ENCODE data around the gene INTU.
"Not testable (repeated sequence)": the region's sequence is repeated elsewhere in the genome, so short reads cannot be mapped to it uniquely, and the experiment has no call there.

The INTU gene

DNA sequence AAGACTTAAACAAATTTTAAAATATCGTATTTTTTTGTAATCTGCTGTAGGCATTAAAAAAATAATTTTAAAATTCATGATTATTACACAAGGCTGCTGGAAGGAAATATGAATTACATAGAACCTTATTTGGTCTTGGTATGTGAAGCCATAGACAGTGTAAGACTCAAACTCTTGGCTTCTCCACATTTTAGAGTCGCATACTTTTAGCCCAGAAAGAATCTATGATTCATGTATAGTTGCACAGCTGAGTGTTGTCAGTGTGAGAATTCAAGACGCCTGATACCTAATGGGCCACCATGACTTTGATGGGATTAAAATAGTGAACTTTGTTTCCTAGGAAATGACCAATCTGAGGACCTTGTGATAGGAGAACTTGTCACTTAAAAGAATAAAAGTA, 1.4 kb downstream of the INTU start:
- DNase-seq (ENCODE audit: insufficient read length, low spot score) (no peak), FAIRE-seq (no peak)
- no peak for TF ChIP-seq POLR2A (IDR thresholded peaks at IDR 0.05; ENCODE audit: low read depth, low read length)
- TF ChIP-seq PAX5 (IDR thresholded peaks at IDR 0.05; ENCODE audit: insufficient read depth, low read length, severe bottlenecking), result no peak
- no peak for TF ChIP-seq POLR2AphosphoS5 (IDR thresholded peaks at IDR 0.05; ENCODE audit: low read depth, low read length)

DNA sequence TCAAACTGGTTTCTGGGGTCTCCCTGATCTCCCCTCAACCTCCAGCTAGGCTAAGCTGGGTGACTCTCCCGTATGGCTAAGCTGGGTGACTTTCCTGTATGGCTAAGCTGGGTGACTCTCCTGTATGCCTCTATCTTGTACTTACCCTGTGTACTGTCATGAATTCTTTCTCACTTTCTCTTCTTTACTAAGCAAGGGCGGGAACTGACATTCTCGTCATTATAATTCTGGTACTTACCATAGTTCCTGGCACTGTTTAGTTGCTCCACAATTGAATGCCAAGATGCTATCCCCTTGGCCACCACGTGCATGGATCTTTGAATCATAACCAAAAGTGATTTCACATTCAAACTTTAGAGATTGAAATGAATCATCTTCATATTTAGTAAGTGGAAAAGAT, 8.8 kb downstream of the INTU start:
- TF ChIP-seq SPI1 (IDR thresholded peaks at IDR 0.05; ENCODE audit: low read depth, low read length), result no peak
- no peak for TF ChIP-seq POLR2AphosphoS5 (IDR thresholded peaks at IDR 0.05; ENCODE audit: low read depth, low read length)
- TF ChIP-seq POU2F2 (IDR thresholded peaks at IDR 0.05; ENCODE audit: low read depth, low read length), result no peak
- no peak for TF ChIP-seq PAX5 (IDR thresholded peaks at IDR 0.05; ENCODE audit: insufficient read depth, low read length, severe bottlenecking)
- no peak for TF ChIP-seq TAF1 (IDR thresholded peaks at IDR 0.05; ENCODE audit: low read depth, low read length)
- no peak for TF ChIP-seq POLR2A (IDR thresholded peaks at IDR 0.05; ENCODE audit: low read depth, low read length)
- no peak for DNase-seq (ENCODE audit: insufficient read length, low spot score)
- FAIRE-seq, result no peak

DNA sequence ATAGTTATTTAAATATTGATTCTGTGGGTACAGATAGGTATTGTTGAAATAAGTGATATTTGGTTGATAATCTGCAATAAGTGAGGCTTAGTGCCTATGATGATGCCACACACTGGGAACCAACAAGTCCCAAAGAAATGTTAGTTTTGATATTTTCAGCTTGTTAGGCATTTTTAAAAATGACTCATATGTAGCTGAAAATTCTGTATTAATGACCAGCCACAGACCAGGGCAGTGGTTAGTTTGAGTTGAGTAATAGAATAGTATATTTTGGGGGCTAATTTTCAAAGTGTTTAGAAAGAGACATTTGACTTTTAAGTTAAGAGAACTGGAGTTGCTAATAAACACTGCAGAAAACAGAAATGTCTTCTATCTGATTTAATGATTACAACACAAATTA, 9.4 kb downstream of the INTU start:
- DNase-seq (ENCODE audit: insufficient read length, low spot score), result no peak
- TF ChIP-seq PAX5 (IDR thresholded peaks at IDR 0.05; ENCODE audit: insufficient read depth, low read length, severe bottlenecking) (no peak), SPI1 (IDR thresholded peaks at IDR 0.05; ENCODE audit: low read depth, low read length) (no peak), POU2F2 (IDR thresholded peaks at IDR 0.05; ENCODE audit: low read depth, low read length) (no peak), POLR2AphosphoS5 (IDR thresholded peaks at IDR 0.05; ENCODE audit: low read depth, low read length) (no peak), POLR2A (IDR thresholded peaks at IDR 0.05; ENCODE audit: low read depth, low read length) (no peak), TAF1 (IDR thresholded peaks at IDR 0.05; ENCODE audit: low read depth, low read length) (no peak)
- no peak for FAIRE-seq

DNA sequence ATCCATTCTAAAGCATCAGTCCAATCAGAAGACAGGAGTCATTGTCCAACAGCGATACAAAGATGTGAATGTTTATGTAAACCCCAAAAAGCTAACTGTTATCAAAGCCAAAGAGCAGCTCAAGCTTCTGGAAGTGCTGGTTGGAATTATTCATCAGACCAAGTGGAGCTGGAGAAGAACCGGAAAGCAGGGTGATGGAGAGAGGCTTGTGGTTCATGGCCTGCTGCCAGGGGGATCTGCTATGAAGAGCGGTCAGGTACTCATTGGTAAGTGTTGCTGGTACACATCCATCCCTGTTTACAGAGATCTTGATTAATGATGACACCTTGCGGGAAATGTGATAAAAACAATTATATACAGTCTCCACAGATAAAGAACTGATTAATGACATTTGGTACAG, 11.0 kb downstream of the INTU start:
- no peak for FAIRE-seq

GRCh38 chr4:127648061-127648460, 15.3 kb downstream of the INTU start:
- FAIRE-seq (no peak), DNase-seq (ENCODE audit: insufficient read length, low spot score) (no peak)
- no peak for TF ChIP-seq PAX5 (IDR thresholded peaks at IDR 0.05; ENCODE audit: insufficient read depth, low read length, severe bottlenecking)
- no peak for TF ChIP-seq POLR2AphosphoS5 (IDR thresholded peaks at IDR 0.05; ENCODE audit: low read depth, low read length)
- no peak for TF ChIP-seq SPI1 (IDR thresholded peaks at IDR 0.05; ENCODE audit: low read depth, low read length)
- no peak for TF ChIP-seq POU2F2 (IDR thresholded peaks at IDR 0.05; ENCODE audit: low read depth, low read length)
- no peak for TF ChIP-seq POLR2A (IDR thresholded peaks at IDR 0.05; ENCODE audit: low read depth, low read length)
- TF ChIP-seq TAF1 (IDR thresholded peaks at IDR 0.05; ENCODE audit: low read depth, low read length), result no peak

More for the DNA sequence above, 11.0 kb downstream of the INTU start:
- TF ChIP-seq POLR2AphosphoS5 (IDR thresholded peaks at IDR 0.05; ENCODE audit: low read depth, low read length) (no peak), POLR2A (IDR thresholded peaks at IDR 0.05; ENCODE audit: low read depth, low read length) (no peak), POU2F2 (IDR thresholded peaks at IDR 0.05; ENCODE audit: low read depth, low read length) (no peak), SPI1 (IDR thresholded peaks at IDR 0.05; ENCODE audit: low read depth, low read length) (no peak), TAF1 (IDR thresholded peaks at IDR 0.05; ENCODE audit: low read depth, low read length) (no peak), PAX5 (IDR thresholded peaks at IDR 0.05; ENCODE audit: insufficient read depth, low read length, severe bottlenecking) (no peak)
- no peak for DNase-seq (ENCODE audit: insufficient read length, low spot score)

GRCh38 chr4:127655590-127655989, 22.8 kb downstream of the INTU start:
- DNase-seq (ENCODE audit: insufficient read length, low spot score); FAIRE-seq: not testable (repeated sequence)

- DNase-seq (ENCODE audit: insufficient read length, low spot score) (no peak), FAIRE-seq (no peak)
- TF ChIP-seq POU2F2 (IDR thresholded peaks at IDR 0.05; ENCODE audit: low read depth, low read length), result no peak
- TF ChIP-seq POLR2A (IDR thresholded peaks at IDR 0.05; ENCODE audit: low read depth, low read length), result no peak
- no peak for TF ChIP-seq TAF1 (IDR thresholded peaks at IDR 0.05; ENCODE audit: low read depth, low read length)
- no peak for TF ChIP-seq PAX5 (IDR thresholded peaks at IDR 0.05; ENCODE audit: insufficient read depth, low read length, severe bottlenecking)
- no peak for TF ChIP-seq SPI1 (IDR thresholded peaks at IDR 0.05; ENCODE audit: low read depth, low read length)
- no peak for TF ChIP-seq POLR2AphosphoS5 (IDR thresholded peaks at IDR 0.05; ENCODE audit: low read depth, low read length)
Observed at GRCh38 chr4:127656047-127656680, 23.4 kb downstream of the INTU start.

GRCh38 chr4:127660284-127660885, 27.6 kb downstream of the INTU start:
- TF ChIP-seq TAF1 (IDR thresholded peaks at IDR 0.05; ENCODE audit: low read depth, low read length), result no peak
- no peak for TF ChIP-seq PAX5 (IDR thresholded peaks at IDR 0.05; ENCODE audit: insufficient read depth, low read length, severe bottlenecking)
- no peak for TF ChIP-seq SPI1 (IDR thresholded peaks at IDR 0.05; ENCODE audit: low read depth, low read length)
- no peak for TF ChIP-seq POU2F2 (IDR thresholded peaks at IDR 0.05; ENCODE audit: low read depth, low read length)
- TF ChIP-seq POLR2A (IDR thresholded peaks at IDR 0.05; ENCODE audit: low read depth, low read length), result no peak
- no peak for TF ChIP-seq POLR2AphosphoS5 (IDR thresholded peaks at IDR 0.05; ENCODE audit: low read depth, low read length)
- FAIRE-seq, result no peak
- DNase-seq (ENCODE audit: insufficient read length, low spot score), result no peak

- FAIRE-seq (no peak), DNase-seq (ENCODE audit: insufficient read length, low spot score) (no peak)
- TF ChIP-seq POU2F2 (IDR thresholded peaks at IDR 0.05; ENCODE audit: low read depth, low read length), result no peak
- TF ChIP-seq POLR2A (IDR thresholded peaks at IDR 0.05; ENCODE audit: low read depth, low read length), result no peak
- no peak for TF ChIP-seq PAX5 (IDR thresholded peaks at IDR 0.05; ENCODE audit: insufficient read depth, low read length, severe bottlenecking)
- TF ChIP-seq SPI1 (IDR thresholded peaks at IDR 0.05; ENCODE audit: low read depth, low read length), result no peak
- no peak for TF ChIP-seq POLR2AphosphoS5 (IDR thresholded peaks at IDR 0.05; ENCODE audit: low read depth, low read length)
- no peak for TF ChIP-seq TAF1 (IDR thresholded peaks at IDR 0.05; ENCODE audit: low read depth, low read length)
Observed at GRCh38 chr4:127667116-127667515, 34.4 kb downstream of the INTU start.

GRCh38 chr4:127667772-127668171, 35.0 kb downstream of the INTU start:
- DNase-seq (ENCODE audit: insufficient read length, low spot score) (no peak), FAIRE-seq (no peak)
- TF ChIP-seq PAX5 (IDR thresholded peaks at IDR 0.05; ENCODE audit: insufficient read depth, low read length, severe bottlenecking) (no peak), SPI1 (IDR thresholded peaks at IDR 0.05; ENCODE audit: low read depth, low read length) (no peak), POLR2A (IDR thresholded peaks at IDR 0.05; ENCODE audit: low read depth, low read length) (no peak), TAF1 (IDR thresholded peaks at IDR 0.05; ENCODE audit: low read depth, low read length) (no peak), POU2F2 (IDR thresholded peaks at IDR 0.05; ENCODE audit: low read depth, low read length) (no peak), POLR2AphosphoS5 (IDR thresholded peaks at IDR 0.05; ENCODE audit: low read depth, low read length) (no peak)

All from GM12891 (cell line).